ENCODE measurements around the gene SLC12A2.
A peak's percentile ranks its signal among the peaks of the same experiment; 100 is the strongest.

SLC12A2 gene

GRCh38 chr5:128077526-128077925 lies 6.0 kb upstream of the SLC12A2 start:
- Histone ChIP-seq H3K27ac (ENCODE audit: low read depth, low read length) (no peak overlapping the region), H3K4me3 (ENCODE audit: low read depth in 1 of 2, low read length in 2 of 2) (no peak overlapping the region), H3K4me1 (ENCODE audit: insufficient read depth, low read length) (peaks cover 25% of the 10 kb centered on the region), H3K27me3 (ENCODE audit: control insufficient read depth in 1 of 2, insufficient read depth in 2 of 2, low read length in 2 of 2) (no peaks in the 10 kb centered on the region), H3K9ac (ENCODE audit: low read length) (no peak overlapping the region), H3K9me3 (ENCODE audit: low read length) (no peaks in the 10 kb centered on the region), H3K36me3 (ENCODE audit: insufficient read depth, low read length) (no peaks in the 10 kb centered on the region)

GRCh38 chr5:128081111-128081851 lies 2.3 kb upstream of the SLC12A2 start:
- Histone ChIP-seq H3K9ac (ENCODE audit: low read length) (peak overlapping the region; percentile 49), H3K9me3 (ENCODE audit: low read length) (no peaks in the 10 kb centered on the region), H3K4me3 (ENCODE audit: low read depth in 1 of 2, low read length in 2 of 2) (peak overlapping the region in 1 of 2 donors; percentile 65), H3K27ac (ENCODE audit: low read depth, low read length) (peak overlapping the region; percentile 93), H3K27me3 (ENCODE audit: control insufficient read depth in 1 of 2, insufficient read depth in 2 of 2, low read length in 2 of 2) (no peaks in the 10 kb centered on the region), H3K36me3 (ENCODE audit: insufficient read depth, low read length) (no peaks in the 10 kb centered on the region), H3K4me1 (ENCODE audit: insufficient read depth, low read length) (peaks cover 38% of the 10 kb centered on the region)

- peak overlapping the region; percentile 49 for H3K9ac ChIP-seq (ENCODE audit: low read length)
- no peaks in the 10 kb centered on the region for H3K36me3 ChIP-seq (ENCODE audit: insufficient read depth, low read length)
- H3K9me3 ChIP-seq (ENCODE audit: low read length) = no peaks in the 10 kb centered on the region
- H3K4me3 ChIP-seq (ENCODE audit: low read depth in 1 of 2, low read length in 2 of 2) = peak overlapping the region; percentile 65 to 73
- H3K27ac ChIP-seq (ENCODE audit: low read depth, low read length) = peak overlapping the region; percentile 93
- peaks cover 38% of the 10 kb centered on the region for H3K4me1 ChIP-seq (ENCODE audit: insufficient read depth, low read length)
- no peaks in the 10 kb centered on the region for H3K27me3 ChIP-seq (ENCODE audit: control insufficient read depth in 1 of 2, insufficient read depth in 2 of 2, low read length in 2 of 2)
Observed at GRCh38 chr5:128082551-128083032, 974 bp upstream of the SLC12A2 start.

- H3K27me3 ChIP-seq (ENCODE audit: control insufficient read depth in 1 of 2, insufficient read depth in 2 of 2, low read length in 2 of 2) = no peaks in the 10 kb centered on the region
- no peak overlapping the region for H3K9ac ChIP-seq (ENCODE audit: low read length)
- no peaks in the 10 kb centered on the region for H3K9me3 ChIP-seq (ENCODE audit: low read length)
- peak overlapping the region; percentile 93 for H3K27ac ChIP-seq (ENCODE audit: low read depth, low read length)
- H3K4me1 ChIP-seq (ENCODE audit: insufficient read depth, low read length) = peaks cover 34% of the 10 kb centered on the region
- no peaks in the 10 kb centered on the region for H3K36me3 ChIP-seq (ENCODE audit: insufficient read depth, low read length)
- peak overlapping the region; percentile 65 to 73 for H3K4me3 ChIP-seq (ENCODE audit: low read depth in 1 of 2, low read length in 2 of 2)
Observed at GRCh38 chr5:128083811-128084227, 253 bp downstream of the SLC12A2 start.

- peak overlapping the region; percentile 65 to 73 for H3K4me3 ChIP-seq (ENCODE audit: low read depth in 1 of 2, low read length in 2 of 2)
- H3K27me3 ChIP-seq (ENCODE audit: control insufficient read depth in 1 of 2, insufficient read depth in 2 of 2, low read length in 2 of 2) = no peaks in the 10 kb centered on the region
- H3K36me3 ChIP-seq (ENCODE audit: insufficient read depth, low read length) = no peaks in the 10 kb centered on the region
- peak overlapping the region; percentile 63 for H3K9ac ChIP-seq (ENCODE audit: low read length)
- peak overlapping the region; percentile 93 for H3K27ac ChIP-seq (ENCODE audit: low read depth, low read length)
- H3K9me3 ChIP-seq (ENCODE audit: low read length) = no peaks in the 10 kb centered on the region
- H3K4me1 ChIP-seq (ENCODE audit: insufficient read depth, low read length) = peaks cover 29% of the 10 kb centered on the region
Observed at GRCh38 chr5:128084228-128085167, 932 bp downstream of the SLC12A2 start.

GRCh38 chr5:128085413-128085812 lies 1.8 kb downstream of the SLC12A2 start:
- Histone ChIP-seq H3K4me3 (ENCODE audit: low read depth in 1 of 2, low read length in 2 of 2) (peak overlapping the region in 1 of 2 donors; percentile 65), H3K36me3 (ENCODE audit: insufficient read depth, low read length) (no peaks in the 10 kb centered on the region), H3K27ac (ENCODE audit: low read depth, low read length) (no peak overlapping the region), H3K4me1 (ENCODE audit: insufficient read depth, low read length) (peaks cover 25% of the 10 kb centered on the region), H3K9me3 (ENCODE audit: low read length) (no peaks in the 10 kb centered on the region), H3K9ac (ENCODE audit: low read length) (peak overlapping the region; percentile 63), H3K27me3 (ENCODE audit: control insufficient read depth in 1 of 2, insufficient read depth in 2 of 2, low read length in 2 of 2) (no peaks in the 10 kb centered on the region)

GRCh38 chr5:128091579-128091978 lies 8.0 kb downstream of the SLC12A2 start:
- Histone ChIP-seq H3K4me3 (ENCODE audit: low read depth in 1 of 2, low read length in 2 of 2) (no peak overlapping the region), H3K27ac (ENCODE audit: low read depth, low read length) (no peak overlapping the region), H3K9ac (ENCODE audit: low read length) (no peak overlapping the region), H3K9me3 (ENCODE audit: low read length) (no peaks in the 10 kb centered on the region), H3K27me3 (ENCODE audit: control insufficient read depth in 1 of 2, insufficient read depth in 2 of 2, low read length in 2 of 2) (no peaks in the 10 kb centered on the region), H3K36me3 (ENCODE audit: insufficient read depth, low read length) (no peaks in the 10 kb centered on the region), H3K4me1 (ENCODE audit: insufficient read depth, low read length) (no peaks in the 10 kb centered on the region)

GRCh38 chr5:128092144-128092543 lies 8.6 kb downstream of the SLC12A2 start:
- Histone ChIP-seq H3K4me1 (ENCODE audit: insufficient read depth, low read length) (no peaks in the 10 kb centered on the region), H3K9ac (ENCODE audit: low read length) (no peak overlapping the region), H3K36me3 (ENCODE audit: insufficient read depth, low read length) (no peaks in the 10 kb centered on the region), H3K9me3 (ENCODE audit: low read length) (no peaks in the 10 kb centered on the region), H3K27me3 (ENCODE audit: control insufficient read depth in 1 of 2, insufficient read depth in 2 of 2, low read length in 2 of 2) (no peaks in the 10 kb centered on the region), H3K27ac (ENCODE audit: low read depth, low read length) (no peak overlapping the region), H3K4me3 (ENCODE audit: low read depth in 1 of 2, low read length in 2 of 2) (no peak overlapping the region)

GRCh38 chr5:128093368-128093767 lies 9.8 kb downstream of the SLC12A2 start:
- H3K9me3 ChIP-seq (ENCODE audit: low read length) = no peaks in the 10 kb centered on the region
- H3K27me3 ChIP-seq (ENCODE audit: control insufficient read depth in 1 of 2, insufficient read depth in 2 of 2, low read length in 2 of 2) = no peaks in the 10 kb centered on the region
- H3K9ac ChIP-seq (ENCODE audit: low read length) = no peak overlapping the region
- no peak overlapping the region for H3K27ac ChIP-seq (ENCODE audit: low read depth, low read length)
- H3K4me1 ChIP-seq (ENCODE audit: insufficient read depth, low read length) = no peaks in the 10 kb centered on the region
- H3K36me3 ChIP-seq (ENCODE audit: insufficient read depth, low read length) = no peaks in the 10 kb centered on the region
- no peak overlapping the region for H3K4me3 ChIP-seq (ENCODE audit: low read depth in 1 of 2, low read length in 2 of 2)

GRCh38 chr5:128097224-128097623 lies 13.7 kb downstream of the SLC12A2 start:
- no peaks in the 10 kb centered on the region for H3K36me3 ChIP-seq (ENCODE audit: insufficient read depth, low read length)
- H3K4me1 ChIP-seq (ENCODE audit: insufficient read depth, low read length) = no peaks in the 10 kb centered on the region
- H3K27me3 ChIP-seq (ENCODE audit: control insufficient read depth in 1 of 2, insufficient read depth in 2 of 2, low read length in 2 of 2) = no peaks in the 10 kb centered on the region
- H3K27ac ChIP-seq (ENCODE audit: low read depth, low read length) = no peak overlapping the region
- no peaks in the 10 kb centered on the region for H3K9me3 ChIP-seq (ENCODE audit: low read length)
- H3K9ac ChIP-seq (ENCODE audit: low read length) = no peak overlapping the region
- no peak overlapping the region for H3K4me3 ChIP-seq (ENCODE audit: low read depth in 1 of 2, low read length in 2 of 2)

GRCh38 chr5:128097781-128098180 lies 14.2 kb downstream of the SLC12A2 start:
- Histone ChIP-seq H3K4me3 (ENCODE audit: low read depth in 1 of 2, low read length in 2 of 2) (no peak overlapping the region), H3K27me3 (ENCODE audit: control insufficient read depth in 1 of 2, insufficient read depth in 2 of 2, low read length in 2 of 2) (no peaks in the 10 kb centered on the region), H3K9ac (ENCODE audit: low read length) (no peak overlapping the region), H3K9me3 (ENCODE audit: low read length) (no peaks in the 10 kb centered on the region), H3K4me1 (ENCODE audit: insufficient read depth, low read length) (no peaks in the 10 kb centered on the region), H3K36me3 (ENCODE audit: insufficient read depth, low read length) (no peaks in the 10 kb centered on the region), H3K27ac (ENCODE audit: low read depth, low read length) (no peak overlapping the region)
